Effector memory CD4-positive, alpha-beta T cell (primary cell): ENCODE measurements around the gene FOXP4.
"Not testable (repeated sequence)": the region's sequence is repeated elsewhere in the genome, so short reads cannot be mapped to it uniquely, and the experiment has no call there.

Source experiments
- DNase-seq, 3 donors: peaks; one replicate each; pipeline ENCODE4 v3.0.0-alpha.2; 2020
- H3K27ac ChIP-seq: 2 replicates; pipeline ENCODE4 v1.7.0; 2013; ENCODE audit warnings: mild to moderate bottlenecking, low read length, moderate library complexity; ENCODE audit not compliant: insufficient read depth, poor library complexity, severe bottlenecking
- H3K27me3 ChIP-seq: replicated peaks from 2 replicates; pipeline ENCODE4 v1.7.0; 2013; ENCODE audit warnings: mild to moderate bottlenecking, low read length; ENCODE audit not compliant: insufficient read depth, control insufficient read depth, poor library complexity, severe bottlenecking
- H3K36me3 ChIP-seq: 2 replicates; pipeline ENCODE4 v1.7.0; 2013; ENCODE audit warnings: mild to moderate bottlenecking, low read length, moderate library complexity; ENCODE audit not compliant: control insufficient read depth, insufficient read depth
- H3K4me1 ChIP-seq: 2 replicates; pipeline ENCODE4 v1.7.0; 2013; ENCODE audit warnings: low read length, mild to moderate bottlenecking; ENCODE audit not compliant: control insufficient read depth, insufficient read depth, poor library complexity, severe bottlenecking
- H3K4me3 ChIP-seq: 2 replicates; pipeline ENCODE4 v1.7.0; 2013; ENCODE audit warnings: low read length, low read depth, mild to moderate bottlenecking; ENCODE audit not compliant: insufficient read depth, poor library complexity, severe bottlenecking
- H3K9me3 ChIP-seq: 2 replicates; pipeline ENCODE4 v1.7.0; 2013; ENCODE audit warnings: mild to moderate bottlenecking, low read length, moderate library complexity; ENCODE audit not compliant: control insufficient read depth

FOXP4 gene

DNA sequence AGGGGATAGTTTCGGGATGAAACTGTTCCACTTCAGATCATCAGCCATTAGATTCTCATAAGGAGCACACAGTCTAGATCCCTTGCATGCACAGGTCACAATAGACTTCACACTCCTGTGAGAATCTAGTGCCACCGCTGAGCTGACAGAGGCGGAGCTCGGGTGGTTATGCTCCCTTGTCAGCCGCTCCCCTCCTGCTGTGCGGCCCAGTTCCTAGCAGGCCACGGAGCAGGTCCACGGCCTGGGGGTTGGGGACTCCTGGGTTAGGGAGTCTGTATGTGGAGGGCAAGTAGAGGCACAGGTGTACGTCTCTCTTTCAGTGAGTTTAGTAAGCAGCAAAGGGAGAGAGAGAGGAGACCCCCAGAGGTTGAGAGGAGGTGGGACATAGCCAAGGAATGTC, 61.6 kb downstream of the FOXP4 start:
- H3K9me3 ChIP-seq, result no peaks in the 10 kb centered on the region
- DNase-seq, result no peak
- no peaks in the 10 kb centered on the region for H3K27me3 ChIP-seq
- H3K4me1 ChIP-seq, result no peaks in the 10 kb centered on the region
- H3K36me3 ChIP-seq, result no peaks in the 10 kb centered on the region
- no peak overlapping the region for H3K27ac ChIP-seq
- no peak overlapping the region for H3K4me3 ChIP-seq

DNA sequence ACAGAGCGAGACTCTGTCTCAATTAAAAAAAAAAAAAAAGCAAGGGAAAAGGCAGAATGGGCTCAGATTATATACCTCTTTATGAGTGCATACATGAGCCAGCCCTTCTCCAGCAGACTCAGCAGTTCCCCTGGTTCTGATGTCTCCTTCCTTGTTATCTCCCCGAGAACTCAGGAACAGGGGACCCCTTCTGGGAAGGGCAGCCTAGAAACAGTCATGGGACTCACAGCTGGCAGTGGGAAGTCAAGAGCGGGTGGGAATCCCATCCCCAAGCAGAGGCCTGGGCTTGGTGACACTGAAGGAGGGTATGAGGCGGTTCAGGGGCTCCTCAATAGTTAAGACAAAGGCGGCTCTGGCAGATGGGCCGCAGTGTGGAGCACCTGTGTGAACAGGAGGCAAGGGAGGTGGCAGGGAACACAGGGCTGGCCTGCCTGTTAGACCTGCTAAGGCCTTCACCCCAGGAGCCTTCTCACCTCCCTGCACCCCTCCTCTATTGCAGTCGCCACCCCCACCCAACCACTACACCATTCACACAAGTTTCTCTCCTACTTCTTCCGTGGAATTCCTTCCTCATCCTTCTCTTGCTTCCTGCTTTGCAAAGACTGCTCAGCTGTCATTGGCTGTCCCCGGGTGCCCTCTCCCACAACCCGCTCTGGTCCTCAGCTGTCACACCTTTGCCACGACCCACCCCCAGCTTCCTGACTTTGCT, 62.4 kb downstream of the FOXP4 start:
- no peak for DNase-seq
- H3K36me3 ChIP-seq, result no peaks in the 10 kb centered on the region
- no peaks in the 10 kb centered on the region for H3K27me3 ChIP-seq
- no peaks in the 10 kb centered on the region for H3K4me1 ChIP-seq
- H3K27ac ChIP-seq, result no peak overlapping the region
- no peaks in the 10 kb centered on the region for H3K9me3 ChIP-seq
- no peak overlapping the region for H3K4me3 ChIP-seq

DNA sequence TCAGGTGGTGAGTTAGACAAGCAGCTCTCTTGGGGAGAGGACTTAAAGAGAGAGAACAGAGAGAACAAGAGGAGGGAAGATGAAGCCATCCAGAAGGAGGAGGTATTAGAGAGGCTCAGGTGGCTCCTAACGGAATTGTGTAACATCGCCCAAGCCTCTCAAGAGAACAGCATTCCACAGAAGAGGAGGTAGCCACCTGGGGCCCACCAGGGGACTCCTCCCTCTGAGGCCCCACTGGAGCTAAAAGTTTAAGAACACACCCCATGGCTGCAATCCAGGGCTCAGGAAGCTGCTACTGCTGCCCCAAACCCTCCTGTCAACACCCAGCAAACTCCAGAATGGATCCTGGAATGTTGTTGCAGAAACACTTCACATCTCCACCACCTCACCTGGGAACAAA, 68.5 kb downstream of the FOXP4 start:
- no peak for DNase-seq
- Histone ChIP-seq H3K27me3 (no peaks in the 10 kb centered on the region), H3K4me3 (no peak overlapping the region), H3K4me1 (no peaks in the 10 kb centered on the region), H3K36me3 (no peaks in the 10 kb centered on the region), H3K9me3 (no peaks in the 10 kb centered on the region), H3K27ac (no peak overlapping the region)

- Histone ChIP-seq H3K27me3 (no peaks in the 10 kb centered on the region), H3K27ac (no peak overlapping the region), H3K36me3 (no peaks in the 10 kb centered on the region), H3K9me3 (no peaks in the 10 kb centered on the region), H3K4me3 (no peak overlapping the region), H3K4me1 (no peaks in the 10 kb centered on the region)
- no peak for DNase-seq
These were observed 69.1 kb downstream of the FOXP4 start for GRCh38 chr6:41615311-41615710.

DNA sequence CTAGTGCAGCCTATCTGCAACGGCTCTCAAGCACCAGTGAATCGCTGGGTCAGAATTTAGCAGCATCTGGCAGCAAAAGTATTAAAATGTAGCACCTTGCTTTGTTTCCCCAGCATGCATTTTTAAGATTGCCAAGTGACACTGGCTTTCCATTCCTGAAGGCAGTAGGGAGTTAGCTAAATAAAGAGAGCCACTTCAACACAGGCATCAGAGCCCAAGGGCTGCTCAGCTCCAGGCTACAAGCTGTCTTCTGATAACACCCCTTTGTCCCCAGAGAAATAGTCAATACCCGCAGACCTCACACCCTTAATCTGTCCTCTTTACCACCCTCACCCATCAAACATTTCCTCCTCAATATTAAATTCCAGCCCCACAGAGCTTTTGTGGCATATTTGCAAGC, 72.4 kb downstream of the FOXP4 start:
- Histone ChIP-seq H3K27me3 (no peaks in the 10 kb centered on the region), H3K4me3 (no peak overlapping the region), H3K36me3 (no peaks in the 10 kb centered on the region), H3K9me3 (no peaks in the 10 kb centered on the region), H3K4me1 (no peaks in the 10 kb centered on the region), H3K27ac (no peak overlapping the region)
- no peak for DNase-seq

DNA sequence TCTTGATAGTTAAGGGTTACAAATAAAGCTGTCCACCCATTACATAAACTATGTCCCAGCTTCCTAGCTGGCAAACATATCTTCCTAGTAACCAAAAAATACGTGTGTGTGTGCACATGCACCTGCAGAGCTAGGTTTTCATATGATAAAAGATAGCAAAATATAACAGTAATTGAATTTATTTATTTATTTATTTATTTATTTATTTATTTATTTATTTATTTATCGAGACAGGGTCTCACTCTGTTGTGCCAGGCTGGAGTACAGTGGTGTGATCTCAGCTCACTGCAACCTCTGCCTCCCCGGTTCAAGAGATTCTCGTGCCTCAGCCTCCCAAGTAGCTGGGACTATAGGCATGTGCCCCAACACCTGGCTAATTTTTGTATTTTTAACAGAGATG, 73.0 kb downstream of the FOXP4 start:
- H3K27me3 ChIP-seq, H3K27ac ChIP-seq, H3K4me1 ChIP-seq, H3K36me3 ChIP-seq, H3K9me3 ChIP-seq, DNase-seq, H3K4me3 ChIP-seq: not testable (repeated sequence)

DNA sequence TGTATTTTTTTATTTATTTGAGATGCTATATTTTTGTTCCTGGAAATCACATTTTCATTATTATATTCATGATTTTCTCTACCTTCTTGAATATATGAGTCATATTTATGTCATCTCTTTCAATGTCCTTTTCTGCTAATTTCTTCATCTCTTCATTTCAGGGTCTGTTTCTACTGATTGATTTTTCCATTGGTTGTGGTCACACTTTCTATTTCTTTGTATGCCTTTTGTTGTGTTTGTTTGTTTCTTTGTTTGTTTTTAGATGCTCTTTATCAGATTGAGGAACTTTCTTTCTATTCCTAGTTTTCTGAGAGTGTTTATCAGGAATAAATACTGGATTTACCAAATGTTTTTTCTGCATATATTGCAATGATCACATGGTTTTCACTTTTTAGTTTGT, 75.2 kb downstream of the FOXP4 start:
- Histone ChIP-seq H3K27ac (no peak overlapping the region), H3K27me3 (no peaks in the 10 kb centered on the region), H3K36me3 (no peaks in the 10 kb centered on the region), H3K4me3 (no peak overlapping the region), H3K9me3 (no peaks in the 10 kb centered on the region), H3K4me1 (no peaks in the 10 kb centered on the region)
- DNase-seq, result no peak

GRCh38 chr6:41621802-41622201, 75.6 kb downstream of the FOXP4 start:
- Histone ChIP-seq H3K36me3 (no peaks in the 10 kb centered on the region), H3K27ac (no peak overlapping the region), H3K4me1 (no peaks in the 10 kb centered on the region), H3K4me3 (no peak overlapping the region), H3K27me3 (no peaks in the 10 kb centered on the region), H3K9me3 (no peaks in the 10 kb centered on the region)
- no peak for DNase-seq

DNA sequence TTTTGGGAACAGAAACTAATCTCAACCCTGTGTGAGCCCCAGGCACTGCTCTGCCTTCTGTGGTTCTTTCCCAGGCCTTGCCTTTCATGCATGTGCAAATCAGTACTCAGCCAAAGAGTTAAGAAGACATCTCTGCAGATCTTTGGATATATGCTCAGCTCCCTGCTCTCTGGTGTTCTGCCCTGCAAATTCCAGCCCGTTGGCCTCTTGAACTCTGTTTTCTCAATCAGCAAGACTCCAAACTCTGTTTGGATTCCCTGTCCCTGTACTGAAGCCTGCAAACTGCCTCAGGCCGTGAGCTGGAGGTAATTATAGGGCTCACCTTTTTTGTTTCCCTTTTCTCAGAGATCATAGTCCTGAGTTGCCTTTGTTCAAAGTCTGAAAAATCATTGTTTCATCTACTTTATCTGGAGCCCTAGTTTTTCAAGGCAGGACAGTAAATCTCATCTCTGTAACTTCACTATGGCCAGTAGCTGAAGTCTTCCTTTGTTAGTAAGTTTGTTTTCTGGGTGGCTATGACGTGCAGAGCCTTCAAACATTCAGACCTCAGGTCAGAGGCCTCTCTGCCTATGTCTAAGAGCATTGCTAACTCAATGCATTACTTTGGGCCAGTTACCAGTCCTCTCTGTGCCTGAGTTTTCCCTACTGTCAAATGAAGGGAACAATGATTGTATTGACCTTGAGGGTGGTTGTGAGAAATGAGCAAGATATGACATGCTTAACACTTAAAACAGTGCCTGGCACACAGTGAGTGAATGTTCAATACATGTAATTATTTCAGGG, 76.2 kb downstream of the FOXP4 start:
- H3K9me3 ChIP-seq, result no peaks in the 10 kb centered on the region
- H3K27me3 ChIP-seq, result no peaks in the 10 kb centered on the region
- no peak overlapping the region for H3K4me3 ChIP-seq
- DNase-seq, result no peak
- no peak overlapping the region for H3K27ac ChIP-seq
- no peaks in the 10 kb centered on the region for H3K4me1 ChIP-seq
- H3K36me3 ChIP-seq, result no peaks in the 10 kb centered on the region

- H3K36me3 ChIP-seq, result no peaks in the 10 kb centered on the region
- H3K9me3 ChIP-seq, result no peaks in the 10 kb centered on the region
- H3K4me3 ChIP-seq, result no peak overlapping the region
- no peak for DNase-seq
- H3K27ac ChIP-seq, result no peak overlapping the region
- no peaks in the 10 kb centered on the region for H3K27me3 ChIP-seq
- no peaks in the 10 kb centered on the region for H3K4me1 ChIP-seq
These were observed 77.1 kb downstream of the FOXP4 start for GRCh38 chr6:41623330-41623729.
